ENCODE measurements around the gene SLC43A1. TPM values are rescaled to one million over a fixed set of nuclear protein-coding genes. Genes with fewer than 3 reads are reported as not detected.

SLC43A1 gene
- total RNA-seq, 1 donor from 2014 or later = 19.0 TPM

GRCh38 chr11:57482782-57483561, 32.5 kb downstream of the SLC43A1 start:
- Mint-ChIP-seq H3K27ac (no peak overlapping the region), H3K27me3 (peaks cover 59% of the 10 kb centered on the region), H3K36me3 (no peaks in the 10 kb centered on the region), H3K4me1 (ENCODE audit: unreplicated experiment) (peaks cover 8% of the 10 kb centered on the region), H3K9me3 (no peaks in the 10 kb centered on the region), H3K4me3 (peak overlapping the region; percentile 80)
- peak; percentile 90 for TF ChIP-seq CTCF (conservative IDR thresholded peaks at IDR 0.05)
- peak; percentile 82 for DNase-seq (ENCODE audit: extremely low spot score, unreplicated experiment)

DNA sequence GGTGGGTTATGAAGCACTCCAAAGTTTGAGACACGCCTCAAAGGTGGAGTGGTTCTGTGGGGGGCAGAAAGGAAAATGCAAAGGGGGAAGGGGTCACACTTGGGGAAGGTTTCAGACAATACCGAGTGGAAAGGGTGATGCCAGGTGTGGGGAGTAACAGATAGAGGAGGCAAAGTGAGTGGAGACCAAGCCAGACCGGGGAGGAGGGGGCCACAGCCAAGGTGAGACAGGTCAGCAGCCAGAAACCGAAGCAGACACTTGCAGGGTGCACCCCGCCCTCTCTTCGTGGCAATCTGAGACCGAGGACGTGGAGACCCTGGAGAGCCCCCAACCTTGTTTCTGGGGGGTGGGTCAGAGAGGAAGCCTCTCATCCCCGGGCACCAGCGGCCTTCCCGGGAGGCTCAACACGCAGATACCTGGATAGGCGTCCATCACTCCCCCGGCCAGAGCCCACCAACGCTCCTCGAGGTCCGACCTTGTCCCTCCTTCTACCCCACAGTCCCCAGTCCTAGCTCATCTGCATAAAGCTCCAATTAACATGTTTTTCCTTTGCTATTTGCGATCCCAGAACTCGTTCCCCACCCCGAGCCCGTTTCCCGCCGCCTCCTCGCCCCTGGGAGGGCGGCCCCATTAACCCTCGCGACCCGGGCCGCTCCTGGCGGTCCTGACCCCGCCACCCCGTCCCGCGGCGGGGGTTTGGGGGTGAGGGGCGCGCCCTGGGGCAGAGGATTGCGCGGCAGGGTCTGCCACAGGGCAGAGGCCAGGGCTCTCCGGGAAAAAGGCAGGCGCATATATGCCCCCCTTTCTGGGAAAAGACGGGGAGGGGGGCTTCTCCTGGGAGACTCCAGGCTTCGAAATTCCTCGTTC, 33.4 kb downstream of the SLC43A1 start:
- no peaks in the 10 kb centered on the region for H3K9me3 Mint-ChIP-seq
- TF ChIP-seq CTCF (conservative IDR thresholded peaks at IDR 0.05) = no peak
- no peak for DNase-seq (ENCODE audit: extremely low spot score, unreplicated experiment)
- H3K4me1 Mint-ChIP-seq (ENCODE audit: unreplicated experiment) = peaks cover 11% of the 10 kb centered on the region
- peaks cover 68% of the 10 kb centered on the region for H3K27me3 Mint-ChIP-seq
- no peaks in the 10 kb centered on the region for H3K36me3 Mint-ChIP-seq
- no peak overlapping the region for H3K27ac Mint-ChIP-seq
- peak overlapping the region; percentile 82 for H3K4me3 Mint-ChIP-seq

DNA sequence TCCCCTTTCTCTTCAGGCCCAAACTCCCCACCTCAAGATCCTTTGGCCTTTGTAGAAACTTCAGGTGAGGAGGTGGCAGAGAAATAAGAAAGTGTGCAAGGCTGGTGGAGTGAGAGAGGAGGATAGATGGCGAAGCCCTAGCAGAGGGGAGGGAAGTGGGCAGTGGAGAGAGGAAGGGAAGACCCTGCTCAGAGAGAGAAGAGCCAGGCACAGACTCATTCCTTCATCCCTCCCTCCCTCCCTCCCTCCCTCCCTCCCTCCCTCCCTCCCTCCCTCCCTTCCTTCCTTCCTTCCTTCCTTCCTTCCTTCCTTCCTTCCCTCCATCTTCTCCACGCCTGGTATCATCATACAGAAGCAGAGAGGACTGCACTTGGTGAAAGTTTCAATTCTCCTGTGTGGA, 34.2 kb downstream of the SLC43A1 start:
- no peak for TF ChIP-seq CTCF (conservative IDR thresholded peaks at IDR 0.05)
- DNase-seq (ENCODE audit: extremely low spot score, unreplicated experiment) = no peak
- H3K4me1 Mint-ChIP-seq (ENCODE audit: unreplicated experiment) = peaks cover 11% of the 10 kb centered on the region
- no peaks in the 10 kb centered on the region for H3K9me3 Mint-ChIP-seq
- peak overlapping the region; percentile 50 for H3K27ac Mint-ChIP-seq
- H3K27me3 Mint-ChIP-seq = peaks cover 73% of the 10 kb centered on the region
- H3K36me3 Mint-ChIP-seq = no peaks in the 10 kb centered on the region
- H3K4me3 Mint-ChIP-seq = peak overlapping the region; percentile 82

DNA sequence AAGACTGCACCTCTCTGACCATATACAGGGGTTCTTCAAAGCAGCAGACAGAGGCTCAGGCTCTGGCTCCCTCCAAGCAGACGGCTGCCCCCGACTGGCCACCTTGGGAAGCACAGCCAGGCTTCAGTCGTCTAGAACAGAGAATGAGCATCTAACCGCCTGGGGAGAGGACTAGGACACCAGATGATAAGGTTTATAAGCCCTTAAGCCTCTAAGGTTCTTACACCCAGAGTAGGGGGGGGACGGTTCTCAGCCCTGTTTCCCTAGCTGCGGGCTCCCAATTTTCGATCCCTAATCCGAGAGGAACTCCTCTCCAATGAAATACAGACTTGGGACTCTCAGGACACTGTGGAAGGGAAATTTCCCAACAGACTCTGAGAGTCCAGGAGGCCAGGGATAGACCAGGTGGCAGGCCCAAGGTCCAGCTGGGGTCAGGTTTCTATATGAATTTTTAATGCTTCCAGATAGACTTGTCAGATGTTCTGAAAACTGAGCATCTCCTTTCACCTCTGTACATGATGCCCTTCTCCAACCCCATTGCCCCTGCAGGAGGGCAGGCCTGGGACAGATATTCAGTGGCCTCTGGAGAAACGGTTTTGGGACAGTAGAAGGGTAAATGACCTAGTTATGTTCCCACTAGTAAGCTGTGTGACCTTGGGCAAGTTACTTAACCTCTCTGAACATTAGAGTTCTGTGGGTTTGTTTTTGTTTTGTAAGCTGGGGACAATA, 34.9 kb downstream of the SLC43A1 start:
- H3K4me3 Mint-ChIP-seq = peak overlapping the region; percentile 57

More for the DNA sequence above, 34.9 kb downstream of the SLC43A1 start:
- Mint-ChIP-seq H3K27me3 (peaks cover 77% of the 10 kb centered on the region), H3K27ac (peak overlapping the region; percentile 36), H3K36me3 (no peaks in the 10 kb centered on the region), H3K9me3 (no peaks in the 10 kb centered on the region), H3K4me1 (ENCODE audit: unreplicated experiment) (peaks cover 14% of the 10 kb centered on the region)
- no peak for DNase-seq (ENCODE audit: extremely low spot score, unreplicated experiment)
- peak; percentile 78 for TF ChIP-seq CTCF (conservative IDR thresholded peaks at IDR 0.05)

All from type B pancreatic cell (in vitro differentiated cells).